HCT116 (cell line): ENCODE results near the gene PRRT4. TPM values are rescaled to one million over a fixed set of nuclear protein-coding genes. Genes with fewer than 3 reads are reported as not detected.

Source experiments
- ATAC-seq: fragments of 200-7000 bp; cut with Tn5 transposase; 2 replicates; pipeline ENCODE4 v1.9.1; 2020; ENCODE audit warnings: mild to moderate bottlenecking, moderate library complexity
- BruUV-seq: library from RNA; stranded (reverse); fragments of 400-500 nt; replicated peaks from 2 replicates; lab custom pipeline; 2021; lab: Mats Ljungman, UMichigan
- CTCF ChIA-PET: fragments of 300-600 bp; sonication (Branson Sonifier 250); formaldehyde crosslinking; loops from one replicate; lab custom pipeline; 2021; ENCODE audit warnings: antibody characterized with exemption; lab: Charles Lee
- POLR2A ChIA-PET: fragments of 300-600, 350-600 bp; sonication (Branson Sonifier 250); formaldehyde crosslinking; loops from one replicate; lab custom pipeline; 2021; ENCODE audit warnings: antibody characterized with exemption; lab: Charles Lee
- RAD21 ChIA-PET, 2 experiments: fragments of 300-600 bp; sonication (Branson Sonifier 250); formaldehyde crosslinking; loops; one replicate each; lab custom pipeline; 2023; ENCODE audit warnings: low total read pairs in 2 of 2; ENCODE audit not compliant: uncharacterized antibody in 2 of 2, unreplicated experiment in 2 of 2, low non-redundant PET in 1 of 2; lab: Charles Lee
- DNase-seq: peaks from one replicate; pipeline ENCODE4 v3.0.0-alpha.2; 2010; ENCODE audit warnings: low read depth, low spot score
- H2AFZ ChIP-seq: fragments of 200-600 bp; shearing (Covaris generic), sonication (generic); 2 replicates; pipeline ENCODE4 v1.6.1; 2017; ENCODE audit warnings: low read depth, mixed run types, mixed read lengths, antibody characterized with exemption, low read length; ENCODE audit not compliant: poor library complexity, severe bottlenecking
- H3K27ac ChIP-seq: 2 replicates; pipeline ENCODE4 v1.5.1; 2012; ENCODE audit warnings: low read depth, low read length
- H3K27me3 ChIP-seq: fragments of 200-600 bp; sonication (generic); 2 replicates; pipeline ENCODE4 v1.6.1; 2016; ENCODE audit warnings: mixed run types, low read length, mixed read lengths; ENCODE audit not compliant: insufficient read depth
- H3K36me3 ChIP-seq, 2 experiments: fragments of 200-500 bp in 1 of 2; fragments of 200-600 bp in 1 of 2; sonication (Bioruptor generic) in 1 of 2; sonication (generic) in 1 of 2; 2 replicates each; pipeline versions ENCODE4 v1.5.1 to v1.6.1; 2014 to 2016; ENCODE audit warnings: low read length in 2 of 2, inconsistent platforms in 1 of 2, mixed read lengths in 1 of 2, mixed run types in 1 of 2; ENCODE audit not compliant: insufficient read depth in 2 of 2, control insufficient read depth in 1 of 2
- H3K4me1 ChIP-seq, 2 experiments: fragments of 200-600 bp in 1 of 2; sonication (generic) in 1 of 2; 2 replicates each; pipeline versions ENCODE4 v1.5.1 to v1.6.1; 2012 to 2017; ENCODE audit warnings: low read length in 2 of 2, inconsistent platforms in 1 of 2, mild to moderate bottlenecking in 1 of 2, mixed read lengths in 1 of 2, mixed run types in 1 of 2, moderate library complexity in 1 of 2; ENCODE audit not compliant: insufficient read depth in 2 of 2, control insufficient read depth in 1 of 2
- H3K4me2 ChIP-seq: fragments of 200-600 bp; sonication (generic); 2 replicates; pipeline ENCODE4 v1.6.1; 2017; ENCODE audit warnings: mixed run types, low read length, mixed read lengths
- H3K4me3 ChIP-seq, 2 experiments: fragments of 200-600 bp in 1 of 2; sonication (generic) in 1 of 2; replicated peaks in 1 of 2; 2 replicates each; pipeline ENCODE4 v1.5.1; 2011 to 2016; ENCODE audit warnings: low read length in 2 of 2, control low read depth in 1 of 2, low read depth in 1 of 2, mild to moderate bottlenecking in 1 of 2, mixed read lengths in 1 of 2, mixed run types in 1 of 2
- H3K79me2 ChIP-seq: fragments of 200-600 bp; sonication (generic); 2 replicates; pipeline ENCODE4 v1.6.1; 2017; ENCODE audit warnings: mild to moderate bottlenecking, mixed run types, low read length, moderate library complexity, mixed read lengths; ENCODE audit not compliant: insufficient read depth
- H3K9ac ChIP-seq: fragments of 200-600 bp; sonication (generic); 2 replicates; pipeline ENCODE4 v1.6.1; 2016; ENCODE audit warnings: low read length, mixed read lengths
- H3K9me2 ChIP-seq: fragments of 200-600 bp; sonication (generic), shearing (Covaris generic); 2 replicates; pipeline ENCODE4 v1.6.1; 2017; ENCODE audit warnings: mixed run types, mild to moderate bottlenecking, moderate library complexity; ENCODE audit not compliant: insufficient read depth
- H3K9me3 ChIP-seq, 2 experiments: fragments of 200-500 bp in 1 of 2; fragments of 200-600 bp in 1 of 2; sonication (Bioruptor generic) in 1 of 2; sonication (generic) in 1 of 2; 2 replicates each; pipeline ENCODE4 v1.6.1; 2014 to 2017; ENCODE audit warnings: low read length in 2 of 2, mixed read lengths in 2 of 2, inconsistent platforms in 1 of 2, low read depth in 1 of 2, mild to moderate bottlenecking in 1 of 2, mixed run types in 1 of 2, moderate library complexity in 1 of 2; ENCODE audit not compliant: control insufficient read depth in 1 of 2, insufficient read depth in 1 of 2
- H4K20me1 ChIP-seq: fragments of 200-600 bp; sonication (generic), shearing (Covaris generic); 2 replicates; pipeline ENCODE4 v1.6.1; 2017; ENCODE audit warnings: mixed run types, mild to moderate bottlenecking, moderate library complexity; ENCODE audit not compliant: insufficient read depth
- CBX3 ChIP-seq: IDR thresholded peaks from 2 replicates; pipeline ENCODE4 v1.6.1; 2012; ENCODE audit warnings: low read depth
- CEBPB ChIP-seq: IDR thresholded peaks from 2 replicates; pipeline ENCODE4 v1.6.1; 2012; ENCODE audit warnings: low read depth
- ELF1 ChIP-seq: IDR thresholded peaks from 2 replicates; pipeline ENCODE4 v1.6.1; 2012; ENCODE audit warnings: low read depth, borderline replicate concordance
- EZH2 ChIP-seq: fragments of 200-600 bp; sonication (generic); IDR thresholded peaks from 2 replicates; pipeline ENCODE4 v1.6.1; 2017; ENCODE audit warnings: antibody characterized with exemption, mixed run types
- EZH2phosphoT487 ChIP-seq: fragments of 200-600 bp; IDR thresholded peaks from 2 replicates; pipeline ENCODE4 v1.6.1; 2018; ENCODE audit warnings: antibody characterized with exemption, borderline replicate concordance
- FOSL1 ChIP-seq: IDR thresholded peaks from 2 replicates; pipeline ENCODE4 v1.6.1; 2012; ENCODE audit warnings: low read depth
- MAX ChIP-seq: IDR thresholded peaks from 2 replicates; pipeline ENCODE4 v1.6.1; 2012
- POLR2AphosphoS5 ChIP-seq: IDR thresholded peaks from 2 replicates; pipeline ENCODE4 v1.6.1; 2011; ENCODE audit warnings: mild to moderate bottlenecking, low read depth, low read length, moderate library complexity
- RAD21 ChIP-seq: IDR thresholded peaks from 2 replicates; pipeline ENCODE4 v1.6.1; 2012; ENCODE audit warnings: low read depth, mild to moderate bottlenecking
- SP1 ChIP-seq: IDR thresholded peaks from 2 replicates; pipeline ENCODE4 v1.6.1; 2012; ENCODE audit warnings: low read depth
- SRF ChIP-seq: IDR thresholded peaks from 2 replicates; pipeline ENCODE4 v1.6.1; 2012; ENCODE audit warnings: low read depth
- intact Hi-C: fragments of 100-400 bp; cut with micrococcal nuclease; formaldehyde crosslinking; loops from 2 replicates; pipeline ENCODE4 v1.10.0; 2022
- total RNA-seq: library from RNA; stranded (reverse); gene quantifications from one replicate; pipeline ENCODE4 v1.2.1, GENCODE V29; 2021; ENCODE audit not compliant: unreplicated experiment
- TF ChIP-seq, protein P1 (sequence below): IDR thresholded peaks from 2 replicates; pipeline ENCODE4 v1.6.1; 2011; ENCODE audit warnings: mild to moderate bottlenecking, low read length, moderate library complexity; ENCODE audit not compliant: insufficient replicate concordance; ENCODE audit errors: extremely low read depth

PRRT4 gene
- total RNA-seq, 1 experiment from 2014 or later: 4.0 TPM

- ChIA-PET RAD21 (no interaction called here), CTCF (no interaction called here), POLR2A (no interaction called here)
- H2AFZ ChIP-seq: no peak overlapping the region
- H3K9me2 ChIP-seq: no peaks in the 10 kb centered on the region
- peaks cover 40 to 46% of the 10 kb centered on the region in 2 experiments for H3K36me3 ChIP-seq
- H3K4me2 ChIP-seq: no peak overlapping the region
- no peaks in the 10 kb centered on the region for H3K9me3 ChIP-seq
- no peaks in the 10 kb centered on the region for H3K27me3 ChIP-seq
- intact Hi-C loops: no loop called here
- no peak overlapping the region for H3K9ac ChIP-seq
- TF ChIP-seq CBX3 (no peak), POLR2AphosphoS5 (no peak), CEBPB (no peak), ELF1 (no peak), FOSL1 (no peak), SRF (no peak), EZH2 (no peak), EZH2phosphoT487 (no peak), RAD21 (no peak), MAX (no peak), SP1 (no peak)
- TF ChIP-seq, protein P1, sequence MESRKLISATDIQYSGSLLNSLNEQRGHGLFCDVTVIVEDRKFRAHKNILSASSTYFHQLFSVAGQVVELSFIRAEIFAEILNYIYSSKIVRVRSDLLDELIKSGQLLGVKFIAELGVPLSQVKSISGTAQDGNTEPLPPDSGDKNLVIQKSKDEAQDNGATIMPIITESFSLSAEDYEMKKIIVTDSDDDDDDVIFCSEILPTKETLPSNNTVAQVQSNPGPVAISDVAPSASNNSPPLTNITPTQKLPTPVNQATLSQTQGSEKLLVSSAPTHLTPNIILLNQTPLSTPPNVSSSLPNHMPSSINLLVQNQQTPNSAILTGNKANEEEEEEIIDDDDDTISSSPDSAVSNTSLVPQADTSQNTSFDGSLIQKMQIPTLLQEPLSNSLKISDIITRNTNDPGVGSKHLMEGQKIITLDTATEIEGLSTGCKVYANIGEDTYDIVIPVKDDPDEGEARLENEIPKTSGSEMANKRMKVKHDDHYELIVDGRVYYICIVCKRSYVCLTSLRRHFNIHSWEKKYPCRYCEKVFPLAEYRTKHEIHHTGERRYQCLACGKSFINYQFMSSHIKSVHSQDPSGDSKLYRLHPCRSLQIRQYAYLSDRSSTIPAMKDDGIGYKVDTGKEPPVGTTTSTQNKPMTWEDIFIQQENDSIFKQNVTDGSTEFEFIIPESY: no peak
- no peak overlapping the region for H3K4me3 ChIP-seq
- no peaks in the 10 kb centered on the region for H3K4me1 ChIP-seq
- no peaks in the 10 kb centered on the region for H4K20me1 ChIP-seq
- ATAC-seq (no peak), DNase-seq (no peak)
- H3K79me2 ChIP-seq: no peaks in the 10 kb centered on the region
- H3K27ac ChIP-seq: no peak overlapping the region
- no TSS peak for BruUV-seq
Observed at GRCh38 chr7:128309976-128310375, 51.5 kb downstream of the PRRT4 start.
